Measurements from ENCODE around the gene CLEC14A. TPM values are rescaled to one million over a fixed set of nuclear protein-coding genes. Genes with fewer than 3 reads are reported as not detected.

Gene CLEC14A
- total RNA-seq, 2 donors from 2014 or later: 22.2 to 31.4 TPM

- H3K27ac ChIP-seq: no peak overlapping the region
- H3K27me3 ChIP-seq (replicated peaks; ENCODE audit: insufficient read depth): no peaks in the 10 kb centered on the region
- DNase-seq (ENCODE audit: low spot score) (no peak), ATAC-seq (ENCODE audit: insufficient number of reproducible peaks, low FRiP score, low read depth) (no peak)
- H3K4me1 ChIP-seq (ENCODE audit: control insufficient read depth in 1 of 2, low read depth in 2 of 2): no peaks in the 10 kb centered on the region
- H3K36me3 ChIP-seq: no peaks in the 10 kb centered on the region
- H3K9me3 ChIP-seq: no peaks in the 10 kb centered on the region
- H3K4me3 ChIP-seq: no peak overlapping the region
- TF ChIP-seq CTCF (IDR thresholded peaks at IDR 0.05): no peak
These were observed 22.7 kb downstream of the CLEC14A start for GRCh38 chr14:38233218-38233617.

- no peak overlapping the region for H3K27ac ChIP-seq
- no peaks in the 10 kb centered on the region for H3K9me3 ChIP-seq
- ATAC-seq (ENCODE audit: insufficient number of reproducible peaks, low FRiP score, low read depth) (no peak), DNase-seq (ENCODE audit: low spot score) (no peak)
- H3K4me3 ChIP-seq: no peak overlapping the region
- no peaks in the 10 kb centered on the region for H3K36me3 ChIP-seq
- no peak for TF ChIP-seq CTCF (IDR thresholded peaks at IDR 0.05)
- no peaks in the 10 kb centered on the region for H3K4me1 ChIP-seq (ENCODE audit: control insufficient read depth in 1 of 2, low read depth in 2 of 2)
- H3K27me3 ChIP-seq (replicated peaks; ENCODE audit: insufficient read depth): no peaks in the 10 kb centered on the region
These were observed 29.5 kb downstream of the CLEC14A start for GRCh38 chr14:38226366-38226765.

GRCh38 chr14:38225946-38226345, 29.9 kb downstream of the CLEC14A start:
- DNase-seq (ENCODE audit: low spot score): no peak
- no peak for TF ChIP-seq CTCF (IDR thresholded peaks at IDR 0.05)
- Histone ChIP-seq H3K9me3 (no peaks in the 10 kb centered on the region), H3K36me3 (no peaks in the 10 kb centered on the region), H3K27ac (no peak overlapping the region), H3K4me1 (ENCODE audit: control insufficient read depth in 1 of 2, low read depth in 2 of 2) (no peaks in the 10 kb centered on the region), H3K27me3 (replicated peaks; ENCODE audit: insufficient read depth) (no peaks in the 10 kb centered on the region), H3K4me3 (no peak overlapping the region)
- no peak for ATAC-seq (ENCODE audit: insufficient number of reproducible peaks, low FRiP score, low read depth)

- Histone ChIP-seq H3K4me3 (no peak overlapping the region), H3K4me1 (ENCODE audit: control insufficient read depth in 1 of 2, low read depth in 2 of 2) (no peaks in the 10 kb centered on the region), H3K9me3 (no peaks in the 10 kb centered on the region), H3K27me3 (replicated peaks; ENCODE audit: insufficient read depth) (no peaks in the 10 kb centered on the region), H3K36me3 (no peaks in the 10 kb centered on the region), H3K27ac (no peak overlapping the region)
- DNase-seq (ENCODE audit: low spot score) (no peak), ATAC-seq (ENCODE audit: insufficient number of reproducible peaks, low FRiP score, low read depth) (no peak)
- no peak for TF ChIP-seq CTCF (IDR thresholded peaks at IDR 0.05)
These were observed 31.6 kb downstream of the CLEC14A start for GRCh38 chr14:38224338-38224737.

- no peak for ATAC-seq (ENCODE audit: insufficient number of reproducible peaks, low FRiP score, low read depth)
- Histone ChIP-seq H3K27ac (no peak overlapping the region), H3K9me3 (no peaks in the 10 kb centered on the region), H3K4me3 (no peak overlapping the region), H3K27me3 (replicated peaks; ENCODE audit: insufficient read depth) (no peaks in the 10 kb centered on the region), H3K36me3 (no peaks in the 10 kb centered on the region), H3K4me1 (ENCODE audit: control insufficient read depth in 1 of 2, low read depth in 2 of 2) (no peaks in the 10 kb centered on the region)
- DNase-seq (ENCODE audit: low spot score): no peak
- no peak for TF ChIP-seq CTCF (IDR thresholded peaks at IDR 0.05)
These were observed 34.8 kb downstream of the CLEC14A start for GRCh38 chr14:38221077-38221476.
